RWPE1 (cell line): Measurements from ENCODE around the gene GPBP1L1.
"Not testable (repeated sequence)": the region's sequence is repeated elsewhere in the genome, so short reads cannot be mapped to it uniquely, and the experiment has no call there.

Source experiments
- CTCF ChIA-PET: fragments of 350-600 bp; sonication (Branson Sonifier 250); formaldehyde crosslinking; extraction: SDS; loops from one replicate; lab custom pipeline; 2021; lab: Yijun Ruan, JAX
- POLR2A ChIA-PET: fragments of 400-600 bp; formaldehyde crosslinking; extraction: SDS; loops from one replicate; lab custom pipeline; 2020; ENCODE audit warnings: antibody characterized with exemption; ENCODE audit not compliant: low non-redundant PET; lab: Yijun Ruan, JAX
- DNase-seq: peaks from one replicate; pipeline ENCODE4 v3.0.0; 2012; ENCODE audit warnings: low spot score
- H3K27ac ChIP-seq: fragments of 450-650 bp; 2 replicates; pipeline ENCODE4 v1.5.1; 2017
- TF ChIP-seq, protein P1 (sequence below): fragments of 450-650 bp; conservative IDR thresholded peaks from 2 replicates; pipeline ENCODE4 v1.5.1; 2017; ENCODE audit warnings: low read depth, mild to moderate bottlenecking

GPBP1L1 gene

DNA sequence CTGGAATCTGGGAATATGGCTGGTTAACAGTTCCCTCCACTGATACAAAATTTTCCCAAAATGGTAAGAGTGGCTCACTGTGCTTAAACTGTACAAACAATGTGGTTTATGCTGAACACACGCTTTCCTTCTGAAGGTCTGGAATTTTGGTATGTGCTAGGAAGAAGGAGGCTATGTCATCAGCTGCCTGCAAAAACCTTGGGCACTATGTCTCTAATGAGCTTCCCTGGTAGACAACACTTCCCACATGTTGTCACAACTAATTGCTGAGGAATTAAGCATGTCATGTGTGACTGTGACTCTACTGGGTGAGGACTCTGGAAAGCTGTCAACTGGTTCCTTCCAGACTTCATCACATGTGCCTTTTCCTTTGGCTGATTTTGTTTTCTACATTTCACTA, 34.9 kb upstream of the GPBP1L1 start:
- DNase-seq, result no peak
- ChIA-PET POLR2A (no interaction called here), CTCF (no interaction called here)
- no peak overlapping the region for H3K27ac ChIP-seq
- TF ChIP-seq, protein P1, sequence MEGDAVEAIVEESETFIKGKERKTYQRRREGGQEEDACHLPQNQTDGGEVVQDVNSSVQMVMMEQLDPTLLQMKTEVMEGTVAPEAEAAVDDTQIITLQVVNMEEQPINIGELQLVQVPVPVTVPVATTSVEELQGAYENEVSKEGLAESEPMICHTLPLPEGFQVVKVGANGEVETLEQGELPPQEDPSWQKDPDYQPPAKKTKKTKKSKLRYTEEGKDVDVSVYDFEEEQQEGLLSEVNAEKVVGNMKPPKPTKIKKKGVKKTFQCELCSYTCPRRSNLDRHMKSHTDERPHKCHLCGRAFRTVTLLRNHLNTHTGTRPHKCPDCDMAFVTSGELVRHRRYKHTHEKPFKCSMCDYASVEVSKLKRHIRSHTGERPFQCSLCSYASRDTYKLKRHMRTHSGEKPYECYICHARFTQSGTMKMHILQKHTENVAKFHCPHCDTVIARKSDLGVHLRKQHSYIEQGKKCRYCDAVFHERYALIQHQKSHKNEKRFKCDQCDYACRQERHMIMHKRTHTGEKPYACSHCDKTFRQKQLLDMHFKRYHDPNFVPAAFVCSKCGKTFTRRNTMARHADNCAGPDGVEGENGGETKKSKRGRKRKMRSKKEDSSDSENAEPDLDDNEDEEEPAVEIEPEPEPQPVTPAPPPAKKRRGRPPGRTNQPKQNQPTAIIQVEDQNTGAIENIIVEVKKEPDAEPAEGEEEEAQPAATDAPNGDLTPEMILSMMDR, result no peak

DNA sequence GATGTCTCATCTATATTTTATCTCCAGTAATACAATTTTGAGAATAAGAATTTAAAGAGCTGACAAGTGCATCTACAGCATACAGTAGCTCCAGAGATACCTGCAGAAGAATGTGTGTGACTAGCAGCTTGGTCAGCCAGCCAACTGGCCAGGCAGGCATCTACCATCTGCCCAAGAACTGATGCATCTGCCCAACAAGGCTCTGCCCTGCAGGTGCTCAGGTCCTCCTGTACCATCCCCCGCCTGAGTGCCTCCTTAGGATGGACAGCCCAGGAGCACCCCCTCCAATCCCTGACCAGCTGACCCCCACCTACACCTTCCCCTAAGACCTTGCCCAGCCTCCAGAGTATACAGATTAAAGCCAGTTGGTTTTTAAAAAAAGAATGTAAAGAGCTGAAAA, 32.0 kb upstream of the GPBP1L1 start:
- no peak for DNase-seq
- TF ChIP-seq, protein P1, result no peak
- ChIA-PET CTCF (interaction anchor here (0.7 kb wide), 1 partner anchor 28 kb away, joined by 3 read pairs; no protein-coding TSS in a partner anchor), POLR2A (no interaction called here)
- H3K27ac ChIP-seq, result no peak overlapping the region

DNA sequence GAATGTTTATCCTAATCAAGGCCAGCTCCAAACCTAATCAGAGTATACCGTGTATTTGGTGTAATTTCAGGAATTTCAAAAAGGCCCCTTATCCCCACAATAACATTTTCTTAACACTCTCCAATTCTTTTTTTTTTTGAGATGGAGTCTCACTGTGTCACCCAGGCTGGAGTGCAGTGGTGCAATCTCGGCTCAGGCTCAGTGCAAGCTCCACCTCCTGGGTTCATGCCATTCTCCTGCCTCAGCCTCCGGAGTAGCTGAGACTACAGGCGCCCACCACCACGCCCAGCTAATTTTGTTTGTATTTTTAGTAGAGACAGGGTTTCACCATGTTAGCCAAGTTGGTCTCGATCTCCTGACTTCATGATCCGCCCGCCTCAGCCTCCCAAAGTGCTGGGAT, 31.1 kb upstream of the GPBP1L1 start:
- POLR2A ChIA-PET, H3K27ac ChIP-seq: not testable (repeated sequence)
- CTCF ChIA-PET, result interaction anchor here (0.6 to 1.1 kb wide), 3 partner anchors 16 to 76 kb away, joined by 3 to 5 read pairs (median 4); no protein-coding TSS in a partner anchor

DNA sequence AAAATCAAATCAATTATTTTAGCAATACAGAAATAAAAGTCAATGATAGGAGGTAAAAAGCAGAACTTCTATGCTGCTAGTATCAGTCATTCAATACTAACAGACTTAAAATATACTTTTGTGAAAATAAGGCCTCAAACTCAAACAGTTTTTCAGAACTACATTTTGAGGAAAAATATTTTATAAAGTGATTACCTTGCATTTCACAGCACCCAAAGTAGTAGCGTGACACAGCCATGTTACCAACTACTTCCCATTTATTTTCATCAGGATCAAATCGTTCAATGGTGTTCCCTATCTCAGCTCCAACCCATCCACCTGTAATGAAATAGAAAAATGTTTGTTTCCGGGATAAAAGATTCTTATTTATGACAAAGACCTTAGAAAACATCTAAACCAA, 30.4 kb upstream of the GPBP1L1 start:
- DNase-seq, result no peak
- CTCF ChIA-PET, result interaction anchor here (0.6 to 1.1 kb wide), 2 partner anchors 22 to 76 kb away, joined by 3 to 4 read pairs; no protein-coding TSS in a partner anchor
- H3K27ac ChIP-seq, result no peak overlapping the region
- POLR2A ChIA-PET, result no interaction called here
- TF ChIP-seq, protein P1, result no peak

More for the DNA sequence above, 31.1 kb upstream of the GPBP1L1 start:
- DNase-seq, result not testable (repeated sequence)

DNA sequence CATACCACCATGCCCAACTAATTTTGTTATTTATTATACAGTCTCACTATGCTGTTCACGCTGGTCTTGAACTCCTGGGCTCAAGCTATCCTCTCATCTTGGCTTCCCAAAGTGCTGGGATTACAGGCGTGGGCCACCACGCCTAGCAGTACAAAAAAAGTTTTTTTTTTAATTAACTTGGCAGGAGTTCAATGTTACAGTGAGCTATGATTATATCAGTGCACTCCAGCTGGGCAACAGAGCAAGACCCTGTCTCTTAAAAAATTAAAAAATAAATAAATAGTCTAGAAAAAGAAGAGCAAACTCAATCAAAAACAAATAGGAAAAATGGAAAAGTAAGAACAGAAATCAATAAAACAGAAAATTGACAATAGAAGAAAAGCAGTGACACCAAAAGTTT, 27.4 kb upstream of the GPBP1L1 start:
- no peak overlapping the region for H3K27ac ChIP-seq
- DNase-seq, result no peak
- TF ChIP-seq, protein P1, result no peak
- ChIA-PET CTCF (interaction anchor here (0.7 to 0.8 kb wide), 2 partner anchors 9 to 110 kb away, joined by 3 to 4 read pairs; no protein-coding TSS in a partner anchor), POLR2A (no interaction called here)

DNA sequence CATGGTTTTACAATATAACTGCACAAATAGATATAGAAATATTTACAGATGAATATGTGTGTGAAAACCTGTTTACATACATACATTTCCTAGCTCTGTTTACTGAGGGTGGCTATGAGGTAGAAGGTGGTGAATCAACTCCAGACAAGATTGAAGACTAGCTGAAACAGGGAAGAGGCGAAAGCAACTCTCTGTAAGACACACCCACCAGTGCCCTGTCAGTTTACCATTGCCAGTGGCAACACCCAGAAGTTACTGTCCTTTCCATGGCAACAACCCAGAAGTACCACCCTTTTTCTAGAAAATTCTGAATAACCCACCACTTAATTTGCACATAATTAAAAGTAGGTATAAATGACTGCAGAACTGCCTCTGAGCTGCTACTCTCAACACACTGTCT, 18.3 kb upstream of the GPBP1L1 start:
- no peak overlapping the region for H3K27ac ChIP-seq
- DNase-seq, result no peak
- ChIA-PET POLR2A (no interaction called here), CTCF (interaction anchor here (0.5 kb wide), 1 partner anchor 9 kb away, joined by 3 read pairs; no protein-coding TSS in a partner anchor)
- TF ChIP-seq, protein P1, result no peak

DNA sequence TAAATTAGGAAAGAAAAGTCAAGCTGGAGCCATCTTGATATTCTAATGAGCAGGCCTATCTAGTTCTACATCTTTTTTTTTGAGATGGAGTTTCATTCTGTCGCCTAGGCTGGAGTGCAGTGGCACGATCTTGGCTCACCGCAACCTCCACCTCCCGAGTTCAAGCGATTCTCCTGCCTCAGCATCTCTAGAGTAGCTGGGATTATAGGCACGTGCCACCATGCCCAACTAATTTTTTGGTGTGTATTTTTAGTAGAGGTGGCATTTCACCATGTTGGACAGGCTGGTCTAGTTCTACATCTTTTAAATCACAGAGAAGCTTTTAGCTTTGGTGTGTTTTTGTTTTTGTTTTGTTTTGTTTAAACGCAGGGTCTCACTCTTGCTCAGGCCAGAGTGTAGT, 8.5 kb upstream of the GPBP1L1 start:
- peak overlapping the region; percentile 31 for H3K27ac ChIP-seq
- TF ChIP-seq, protein P1, result no peak
- DNase-seq, result no peak
- CTCF ChIA-PET, result interaction anchor here (0.5 to 0.6 kb wide), 2 partner anchors 22 to 166 kb away, joined by 3 to 5 read pairs; no protein-coding TSS in a partner anchor
- POLR2A ChIA-PET, result interaction anchor here (0.6 kb wide), 1 partner anchor 110 kb away, joined by 4 read pairs; no protein-coding TSS in a partner anchor

DNA sequence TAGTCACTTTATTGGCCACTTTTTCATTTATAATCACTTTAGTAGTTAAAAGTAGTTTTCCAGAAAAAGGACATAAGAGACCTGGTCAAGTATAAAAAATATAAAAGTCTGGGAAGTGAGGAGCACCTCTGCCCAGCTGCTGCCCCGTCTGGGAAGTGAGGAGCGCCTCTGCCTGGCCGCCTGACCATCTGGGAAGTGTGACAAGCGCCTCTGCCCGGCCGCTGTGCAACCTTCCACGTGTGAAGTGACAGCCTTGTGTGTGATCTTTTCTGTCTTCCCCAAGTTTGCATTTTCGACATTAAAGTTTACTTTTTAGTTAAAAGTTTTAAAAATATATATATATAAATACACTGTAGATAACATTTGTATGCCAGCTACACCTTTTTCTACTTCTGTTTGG, 7.5 kb upstream of the GPBP1L1 start:
- POLR2A ChIA-PET, DNase-seq, CTCF ChIA-PET: not testable (repeated sequence)
- peak overlapping the region; percentile 27; the same call in 1 of the 2 replicates for H3K27ac ChIP-seq
